HCT116 (cell line): ENCODE results near the gene RGP1. TPM values are rescaled to one million over a fixed set of nuclear protein-coding genes. Genes with fewer than 3 reads are reported as not detected.

Experiments used
- ATAC-seq: fragments of 200-7000 bp; cut with Tn5 transposase; 2 replicates; pipeline ENCODE4 v1.9.1; 2020; ENCODE audit warnings: mild to moderate bottlenecking, moderate library complexity
- BruUV-seq: library from RNA; stranded (reverse); fragments of 400-500 nt; replicated peaks from 2 replicates; lab custom pipeline; 2021; lab: Mats Ljungman, UMichigan
- CTCF ChIA-PET: fragments of 300-600 bp; sonication (Branson Sonifier 250); formaldehyde crosslinking; loops from one replicate; lab custom pipeline; 2021; ENCODE audit warnings: antibody characterized with exemption; lab: Charles Lee
- POLR2A ChIA-PET: fragments of 300-600, 350-600 bp; sonication (Branson Sonifier 250); formaldehyde crosslinking; loops from one replicate; lab custom pipeline; 2021; ENCODE audit warnings: antibody characterized with exemption; lab: Charles Lee
- RAD21 ChIA-PET, 2 experiments: fragments of 300-600 bp; sonication (Branson Sonifier 250); formaldehyde crosslinking; loops; one replicate each; lab custom pipeline; 2023; ENCODE audit warnings: low total read pairs in 2 of 2; ENCODE audit not compliant: uncharacterized antibody in 2 of 2, unreplicated experiment in 2 of 2, low non-redundant PET in 1 of 2; lab: Charles Lee
- DNase-seq: peaks from one replicate; pipeline ENCODE4 v3.0.0-alpha.2; 2010; ENCODE audit warnings: low read depth, low spot score
- H2AFZ ChIP-seq: fragments of 200-600 bp; shearing (Covaris generic), sonication (generic); 2 replicates; pipeline ENCODE4 v1.6.1; 2017; ENCODE audit warnings: low read depth, mixed run types, mixed read lengths, antibody characterized with exemption, low read length; ENCODE audit not compliant: poor library complexity, severe bottlenecking
- H3K27ac ChIP-seq: 2 replicates; pipeline ENCODE4 v1.5.1; 2012; ENCODE audit warnings: low read depth, low read length
- H3K27me3 ChIP-seq: fragments of 200-600 bp; sonication (generic); 2 replicates; pipeline ENCODE4 v1.6.1; 2016; ENCODE audit warnings: mixed run types, low read length, mixed read lengths; ENCODE audit not compliant: insufficient read depth
- H3K36me3 ChIP-seq, 2 experiments: fragments of 200-500 bp in 1 of 2; fragments of 200-600 bp in 1 of 2; sonication (Bioruptor generic) in 1 of 2; sonication (generic) in 1 of 2; 2 replicates each; pipeline versions ENCODE4 v1.5.1 to v1.6.1; 2014 to 2016; ENCODE audit warnings: low read length in 2 of 2, inconsistent platforms in 1 of 2, mixed read lengths in 1 of 2, mixed run types in 1 of 2; ENCODE audit not compliant: insufficient read depth in 2 of 2, control insufficient read depth in 1 of 2
- H3K4me1 ChIP-seq, 2 experiments: fragments of 200-600 bp in 1 of 2; sonication (generic) in 1 of 2; 2 replicates each; pipeline versions ENCODE4 v1.5.1 to v1.6.1; 2012 to 2017; ENCODE audit warnings: low read length in 2 of 2, inconsistent platforms in 1 of 2, mild to moderate bottlenecking in 1 of 2, mixed read lengths in 1 of 2, mixed run types in 1 of 2, moderate library complexity in 1 of 2; ENCODE audit not compliant: insufficient read depth in 2 of 2, control insufficient read depth in 1 of 2
- H3K4me2 ChIP-seq: fragments of 200-600 bp; sonication (generic); 2 replicates; pipeline ENCODE4 v1.6.1; 2017; ENCODE audit warnings: mixed run types, low read length, mixed read lengths
- H3K4me3 ChIP-seq, 2 experiments: fragments of 200-600 bp in 1 of 2; sonication (generic) in 1 of 2; replicated peaks in 1 of 2; 2 replicates each; pipeline ENCODE4 v1.5.1; 2011 to 2016; ENCODE audit warnings: low read length in 2 of 2, control low read depth in 1 of 2, low read depth in 1 of 2, mild to moderate bottlenecking in 1 of 2, mixed read lengths in 1 of 2, mixed run types in 1 of 2
- H3K79me2 ChIP-seq: fragments of 200-600 bp; sonication (generic); 2 replicates; pipeline ENCODE4 v1.6.1; 2017; ENCODE audit warnings: mild to moderate bottlenecking, mixed run types, low read length, moderate library complexity, mixed read lengths; ENCODE audit not compliant: insufficient read depth
- H3K9ac ChIP-seq: fragments of 200-600 bp; sonication (generic); 2 replicates; pipeline ENCODE4 v1.6.1; 2016; ENCODE audit warnings: low read length, mixed read lengths
- H3K9me2 ChIP-seq: fragments of 200-600 bp; sonication (generic), shearing (Covaris generic); 2 replicates; pipeline ENCODE4 v1.6.1; 2017; ENCODE audit warnings: mixed run types, mild to moderate bottlenecking, moderate library complexity; ENCODE audit not compliant: insufficient read depth
- H3K9me3 ChIP-seq, 2 experiments: fragments of 200-500 bp in 1 of 2; fragments of 200-600 bp in 1 of 2; sonication (Bioruptor generic) in 1 of 2; sonication (generic) in 1 of 2; 2 replicates each; pipeline ENCODE4 v1.6.1; 2014 to 2017; ENCODE audit warnings: low read length in 2 of 2, mixed read lengths in 2 of 2, inconsistent platforms in 1 of 2, low read depth in 1 of 2, mild to moderate bottlenecking in 1 of 2, mixed run types in 1 of 2, moderate library complexity in 1 of 2; ENCODE audit not compliant: control insufficient read depth in 1 of 2, insufficient read depth in 1 of 2
- H4K20me1 ChIP-seq: fragments of 200-600 bp; sonication (generic), shearing (Covaris generic); 2 replicates; pipeline ENCODE4 v1.6.1; 2017; ENCODE audit warnings: mixed run types, mild to moderate bottlenecking, moderate library complexity; ENCODE audit not compliant: insufficient read depth
- CEBPB ChIP-seq: IDR thresholded peaks from 2 replicates; pipeline ENCODE4 v1.6.1; 2012; ENCODE audit warnings: low read depth
- EGR1 ChIP-seq: IDR thresholded peaks from 2 replicates; pipeline ENCODE4 v1.6.1; 2012; ENCODE audit warnings: low read depth
- ELF1 ChIP-seq: IDR thresholded peaks from 2 replicates; pipeline ENCODE4 v1.6.1; 2012; ENCODE audit warnings: low read depth, borderline replicate concordance
- EZH2phosphoT487 ChIP-seq: fragments of 200-600 bp; IDR thresholded peaks from 2 replicates; pipeline ENCODE4 v1.6.1; 2018; ENCODE audit warnings: antibody characterized with exemption, borderline replicate concordance
- FOSL1 ChIP-seq: IDR thresholded peaks from 2 replicates; pipeline ENCODE4 v1.6.1; 2012; ENCODE audit warnings: low read depth
- JUND ChIP-seq: IDR thresholded peaks from 2 replicates; pipeline ENCODE4 v1.6.1; 2012
- POLR2A ChIP-seq: IDR thresholded peaks from 2 replicates; pipeline ENCODE4 v1.7.0; 2011; ENCODE audit warnings: borderline replicate concordance; ENCODE audit not compliant: insufficient read depth, insufficient read length; ENCODE audit errors: extremely low read depth
- RAD21 ChIP-seq: IDR thresholded peaks from 2 replicates; pipeline ENCODE4 v1.6.1; 2012; ENCODE audit warnings: low read depth, mild to moderate bottlenecking
- SIN3A ChIP-seq: IDR thresholded peaks from 2 replicates; pipeline ENCODE4 v1.6.1; 2012; ENCODE audit warnings: low read depth
- SRF ChIP-seq: IDR thresholded peaks from 2 replicates; pipeline ENCODE4 v1.6.1; 2012; ENCODE audit warnings: low read depth
- YY1 ChIP-seq: IDR thresholded peaks from 2 replicates; pipeline ENCODE4 v1.6.1; 2011; ENCODE audit warnings: low read length, low read depth, moderate library complexity, mild to moderate bottlenecking; ENCODE audit not compliant: insufficient replicate concordance; ENCODE audit errors: extremely low read depth
- ZFX ChIP-seq: fragments of 450-650 bp; IDR thresholded peaks from 2 replicates; pipeline ENCODE4 v1.6.1; 2017
- ZNF274 ChIP-seq: fragments of 200-500 bp; sonication (Bioruptor generic); IDR thresholded peaks from 2 replicates; pipeline ENCODE4 v1.6.1; 2014; ENCODE audit warnings: mild to moderate bottlenecking, low read depth, low read length, inconsistent platforms
- intact Hi-C: fragments of 100-400 bp; cut with micrococcal nuclease; formaldehyde crosslinking; loops from 2 replicates; pipeline ENCODE4 v1.10.0; 2022
- microRNA-seq: library from miRNA; unstranded; fragments of <30 nt; microRNA quantifications from one replicate; pipeline ENCODE4, GENCODE V29; 2016; ENCODE audit warnings: borderline number of aligned reads
- total RNA-seq: library from RNA; stranded (reverse); gene quantifications from one replicate; pipeline ENCODE4 v1.2.1, GENCODE V29; 2021; ENCODE audit not compliant: unreplicated experiment
- TF ChIP-seq, protein P1 (sequence below): IDR thresholded peaks from 2 replicates; pipeline ENCODE4 v1.6.1; 2011; ENCODE audit warnings: mild to moderate bottlenecking, low read length, moderate library complexity; ENCODE audit not compliant: insufficient replicate concordance; ENCODE audit errors: extremely low read depth

RGP1 gene
- total RNA-seq, 1 experiment from 2014 or later, result 32.6 TPM

DNA sequence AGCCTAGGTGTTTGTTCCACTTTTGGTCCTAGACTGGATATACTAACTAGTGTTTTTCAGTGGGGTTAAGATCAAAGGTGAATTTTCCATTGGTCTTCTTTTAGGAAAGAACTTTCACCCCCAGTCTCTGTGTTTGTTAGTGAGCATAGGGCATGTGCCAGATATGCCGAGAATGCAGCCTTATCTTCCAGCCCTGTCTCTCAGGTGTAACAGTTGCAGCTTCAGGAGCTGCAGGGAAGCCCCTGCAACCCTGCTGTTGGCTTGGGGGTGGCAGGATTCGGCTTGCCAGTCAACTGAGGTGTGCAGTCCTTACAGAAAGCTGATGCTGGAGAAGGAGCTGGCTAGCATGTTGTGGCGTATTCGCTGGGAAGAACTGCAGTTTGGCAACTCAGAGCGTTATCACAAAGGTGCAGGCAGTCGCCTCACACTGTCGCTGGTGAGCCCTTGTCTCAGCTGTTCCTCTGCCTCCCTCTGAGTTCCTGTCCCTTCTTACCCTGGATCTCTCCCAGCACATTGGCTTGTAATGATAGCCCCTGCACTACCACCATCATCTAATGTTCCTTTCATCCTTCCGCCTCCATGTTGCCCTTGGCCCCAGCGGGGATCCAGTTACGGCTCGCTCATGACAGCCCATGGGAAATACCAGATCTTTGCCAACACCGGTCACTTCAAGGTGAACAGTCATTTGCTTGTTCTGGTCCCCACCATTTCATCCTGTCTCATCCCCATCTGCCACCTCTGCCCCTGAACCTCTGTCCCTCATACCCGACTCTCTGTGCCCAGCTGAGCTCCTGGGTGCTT lies 52.4 kb downstream of the RGP1 start (continued):
- TF ChIP-seq, protein P1, sequence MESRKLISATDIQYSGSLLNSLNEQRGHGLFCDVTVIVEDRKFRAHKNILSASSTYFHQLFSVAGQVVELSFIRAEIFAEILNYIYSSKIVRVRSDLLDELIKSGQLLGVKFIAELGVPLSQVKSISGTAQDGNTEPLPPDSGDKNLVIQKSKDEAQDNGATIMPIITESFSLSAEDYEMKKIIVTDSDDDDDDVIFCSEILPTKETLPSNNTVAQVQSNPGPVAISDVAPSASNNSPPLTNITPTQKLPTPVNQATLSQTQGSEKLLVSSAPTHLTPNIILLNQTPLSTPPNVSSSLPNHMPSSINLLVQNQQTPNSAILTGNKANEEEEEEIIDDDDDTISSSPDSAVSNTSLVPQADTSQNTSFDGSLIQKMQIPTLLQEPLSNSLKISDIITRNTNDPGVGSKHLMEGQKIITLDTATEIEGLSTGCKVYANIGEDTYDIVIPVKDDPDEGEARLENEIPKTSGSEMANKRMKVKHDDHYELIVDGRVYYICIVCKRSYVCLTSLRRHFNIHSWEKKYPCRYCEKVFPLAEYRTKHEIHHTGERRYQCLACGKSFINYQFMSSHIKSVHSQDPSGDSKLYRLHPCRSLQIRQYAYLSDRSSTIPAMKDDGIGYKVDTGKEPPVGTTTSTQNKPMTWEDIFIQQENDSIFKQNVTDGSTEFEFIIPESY, result no peak
- TF ChIP-seq FOSL1, result no peak
- TF ChIP-seq SIN3A, result no peak
- no peak for TF ChIP-seq SRF
- no peak for TF ChIP-seq EZH2phosphoT487
- TF ChIP-seq CEBPB, result no peak

DNA sequence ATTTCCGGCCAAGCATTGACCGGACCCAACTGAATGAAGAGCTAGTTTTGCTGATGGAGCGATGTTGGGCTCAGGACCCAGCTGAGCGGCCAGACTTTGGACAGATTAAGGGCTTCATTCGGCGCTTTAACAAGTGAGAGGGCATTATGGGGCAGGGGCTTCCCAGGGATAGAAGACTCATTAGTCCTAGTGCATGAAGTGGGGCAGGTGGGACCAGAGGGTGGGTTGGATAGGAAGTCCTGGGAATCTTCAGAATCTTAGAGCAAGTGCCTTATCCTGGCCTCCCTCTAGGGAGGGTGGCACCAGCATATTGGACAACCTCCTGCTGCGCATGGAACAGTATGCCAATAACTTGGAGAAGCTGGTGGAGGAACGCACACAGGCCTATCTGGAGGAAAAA lies 57.0 kb downstream of the RGP1 start:
- H3K27me3 ChIP-seq, result no peaks in the 10 kb centered on the region
- intact Hi-C loops, result no loop called here
- no peak for TF ChIP-seq POLR2A
- no peak for TF ChIP-seq RAD21
- no peak for TF ChIP-seq FOSL1
- TF ChIP-seq SIN3A, result no peak
- TF ChIP-seq CEBPB, result no peak
- no peak for TF ChIP-seq EGR1
- TF ChIP-seq YY1, result no peak
- no peak for TF ChIP-seq ZFX
- TF ChIP-seq JUND, result no peak
- TF ChIP-seq ZNF274, result no peak
- TF ChIP-seq ELF1, result no peak

More for the DNA sequence above, 57.0 kb downstream of the RGP1 start:
- H3K79me2 ChIP-seq, result no peaks in the 10 kb centered on the region
- no peak overlapping the region for H3K4me3 ChIP-seq
- POLR2A ChIA-PET, result no interaction called here
- RAD21 ChIA-PET, result no interaction called here
- ATAC-seq, result no peak
- H3K4me2 ChIP-seq, result no peak overlapping the region
- no peaks in the 10 kb centered on the region for H3K9me3 ChIP-seq
- no peak overlapping the region for H2AFZ ChIP-seq
- peaks cover 3 to 7% of the 10 kb centered on the region in 2 experiments; a peak in 2 of 4 replicates for H3K36me3 ChIP-seq
- CTCF ChIA-PET, result no interaction called here
- H3K9ac ChIP-seq, result no peak overlapping the region
- DNase-seq, result no peak
- no peaks in the 10 kb centered on the region for H4K20me1 ChIP-seq
- no peaks in the 10 kb centered on the region for H3K4me1 ChIP-seq
- BruUV-seq, result no TSS peak
- no peak overlapping the region for H3K27ac ChIP-seq
- no peaks in the 10 kb centered on the region for H3K9me2 ChIP-seq

Small RNA genes within 50 kb of the gene (microRNA-seq; reads per million reads assigned to microRNA genes)
- gene MIR6852 (not detected), gene MIR6853 (not detected)

Other genes starting within 250 kb of the RGP1 start
- 26.6 TPM for gene TESK1, start 144.0 kb upstream of the RGP1 start, total RNA-seq
- 1.6 TPM for gene CD72, start 130.9 kb upstream of the RGP1 start, total RNA-seq
- not detected for gene SIT1, start 98.4 kb upstream of the RGP1 start, total RNA-seq
- 30,969 TPM for gene RMRP, start 91.3 kb upstream of the RGP1 start, total RNA-seq
- 11.1 TPM for gene CCDC107, start 91.0 kb upstream of the RGP1 start, total RNA-seq
- gene ARHGEF39, start 84.1 kb upstream of the RGP1 start, total RNA-seq, result 29.8 TPM
- 8.5 TPM for gene CA9, start 75.4 kb upstream of the RGP1 start, total RNA-seq
- gene TPM2, start 59.4 kb upstream of the RGP1 start, total RNA-seq, result 278 TPM
- 144 TPM for gene TLN1, start 17.1 kb upstream of the RGP1 start, total RNA-seq
- 22.3 TPM for gene CREB3, start 16.6 kb upstream of the RGP1 start, total RNA-seq
- 63.6 TPM for gene GBA2, start 59 bp upstream of the RGP1 start, total RNA-seq
- 1.2 TPM for gene MSMP, start 5.0 kb downstream of the RGP1 start, total RNA-seq
- gene NPR2, start 42.3 kb downstream of the RGP1 start, total RNA-seq, result 18.8 TPM
- gene SPAG8, start 63.0 kb downstream of the RGP1 start, total RNA-seq, result 0.39 TPM
- gene HINT2, start 65.8 kb downstream of the RGP1 start, total RNA-seq, result 49.0 TPM
- gene FAM221B, start 79.4 kb downstream of the RGP1 start, total RNA-seq, result not detected
- 7.2 TPM for gene TMEM8B, start 79.9 kb downstream of the RGP1 start, total RNA-seq
- not detected for gene OR13J1, start 121.1 kb downstream of the RGP1 start, total RNA-seq
- 0.32 TPM for gene HRCT1, start 156.9 kb downstream of the RGP1 start, total RNA-seq
- gene SPAAR, start 160.2 kb downstream of the RGP1 start, total RNA-seq, result not detected
- not detected for gene OR2S2, start 208.9 kb downstream of the RGP1 start, total RNA-seq